Measurements from ENCODE around the gene NUDT1.

DNA sequence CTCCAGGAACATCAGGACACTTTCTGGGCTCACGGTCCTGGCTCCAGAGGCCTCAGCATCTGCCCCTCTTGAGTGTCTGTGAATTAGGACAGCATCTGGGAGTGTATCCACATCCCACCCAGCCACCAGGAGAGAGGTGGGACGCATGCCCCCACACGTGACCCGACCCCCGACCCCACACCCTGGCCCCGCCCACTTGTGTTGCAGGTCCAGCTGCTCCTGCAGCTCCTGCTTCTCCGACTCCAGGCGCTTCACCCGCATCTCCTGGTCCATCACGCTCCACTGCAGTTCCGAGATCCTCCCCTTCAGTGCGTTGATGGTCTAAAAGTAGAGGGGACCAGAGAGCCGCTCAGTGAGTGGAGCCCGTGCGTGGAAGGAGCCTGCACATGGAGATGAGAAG, 22.9 kb upstream of the NUDT1 start:
- TF ChIP-seq POLR2A (IDR thresholded peaks at IDR 0.05) (no peak), POLR2AphosphoS5 (IDR thresholded peaks at IDR 0.05) (no peak)
- TF ChIP-seq, protein P1, sequence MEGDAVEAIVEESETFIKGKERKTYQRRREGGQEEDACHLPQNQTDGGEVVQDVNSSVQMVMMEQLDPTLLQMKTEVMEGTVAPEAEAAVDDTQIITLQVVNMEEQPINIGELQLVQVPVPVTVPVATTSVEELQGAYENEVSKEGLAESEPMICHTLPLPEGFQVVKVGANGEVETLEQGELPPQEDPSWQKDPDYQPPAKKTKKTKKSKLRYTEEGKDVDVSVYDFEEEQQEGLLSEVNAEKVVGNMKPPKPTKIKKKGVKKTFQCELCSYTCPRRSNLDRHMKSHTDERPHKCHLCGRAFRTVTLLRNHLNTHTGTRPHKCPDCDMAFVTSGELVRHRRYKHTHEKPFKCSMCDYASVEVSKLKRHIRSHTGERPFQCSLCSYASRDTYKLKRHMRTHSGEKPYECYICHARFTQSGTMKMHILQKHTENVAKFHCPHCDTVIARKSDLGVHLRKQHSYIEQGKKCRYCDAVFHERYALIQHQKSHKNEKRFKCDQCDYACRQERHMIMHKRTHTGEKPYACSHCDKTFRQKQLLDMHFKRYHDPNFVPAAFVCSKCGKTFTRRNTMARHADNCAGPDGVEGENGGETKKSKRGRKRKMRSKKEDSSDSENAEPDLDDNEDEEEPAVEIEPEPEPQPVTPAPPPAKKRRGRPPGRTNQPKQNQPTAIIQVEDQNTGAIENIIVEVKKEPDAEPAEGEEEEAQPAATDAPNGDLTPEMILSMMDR (IDR thresholded peaks at IDR 0.05): no peak

Measured in gastroesophageal sphincter (tissue), 3 donors.